IPS DF 4.7 (cell line): ENCODE measurements around the gene PARD3.

ENCODE experiments used
- DNase-seq: peaks from one replicate; pipeline ENCODE4 v3.0.0-alpha.2; 2013; ENCODE audit warnings: low spot score; ENCODE audit errors: extremely low read depth

PARD3 gene

GRCh38 chr10:34116220-34116641 is 698.9 kb downstream of the PARD3 start:
- no peak for DNase-seq

GRCh38 chr10:34114914-34115313 is 700.2 kb downstream of the PARD3 start:
- DNase-seq: no peak

- peak; percentile 33 for DNase-seq
Observed at GRCh38 chr10:34113504-34114225, 701.4 kb downstream of the PARD3 start.

GRCh38 chr10:34112171-34112782 is 702.8 kb downstream of the PARD3 start:
- no peak for DNase-seq

GRCh38 chr10:34111179-34111578 is 703.9 kb downstream of the PARD3 start:
- no peak for DNase-seq

GRCh38 chr10:34109952-34110702 is 705.0 kb downstream of the PARD3 start:
- DNase-seq: no peak

- no peak for DNase-seq
Observed at GRCh38 chr10:34109495-34109894, 705.6 kb downstream of the PARD3 start.

GRCh38 chr10:34107626-34108516 is 707.2 kb downstream of the PARD3 start:
- no peak for DNase-seq

GRCh38 chr10:34106356-34106885 is 708.7 kb downstream of the PARD3 start:
- DNase-seq: no peak

- DNase-seq: no peak
Observed at GRCh38 chr10:34104829-34105572, 710.1 kb downstream of the PARD3 start.

- DNase-seq: no peak
Observed at GRCh38 chr10:34102893-34103506, 712.1 kb downstream of the PARD3 start.

- DNase-seq: no peak
Observed at GRCh38 chr10:34102237-34102673, 712.8 kb downstream of the PARD3 start.

GRCh38 chr10:34101001-34101400 is 714.1 kb downstream of the PARD3 start:
- no peak for DNase-seq

GRCh38 chr10:34098821-34099567 is 716.1 kb downstream of the PARD3 start:
- DNase-seq: no peak

- DNase-seq: no peak
Observed at GRCh38 chr10:34097682-34098081, 717.4 kb downstream of the PARD3 start.

- no peak for DNase-seq
Observed at GRCh38 chr10:34094961-34095360, 720.1 kb downstream of the PARD3 start.

- no peak for DNase-seq
Observed at GRCh38 chr10:34094146-34094696, 720.9 kb downstream of the PARD3 start.

- DNase-seq: no peak
Observed at GRCh38 chr10:34092891-34093290, 722.2 kb downstream of the PARD3 start.
